Left lobe of liver (tissue), 2 donors: ENCODE data around the gene DUSP22. TPM values are rescaled to one million over a fixed set of nuclear protein-coding genes. Genes with fewer than 3 reads are reported as not detected.
A peak's percentile ranks its signal among the peaks of the same experiment; 100 is the strongest.
"Not testable (repeated sequence)": the region's sequence is repeated elsewhere in the genome, so short reads cannot be mapped to it uniquely, and the experiment has no call there.

Source experiments
- ATAC-seq: fragments of 200-7000 bp; cut with Tn5 transposase; one replicate; pipeline ENCODE4 v1.9.1; 2020; ENCODE audit warnings: mild to moderate bottlenecking, moderate library complexity
- DNase-seq: peaks from one replicate; pipeline ENCODE4 v3.0.0-alpha.2; 2020; ENCODE audit warnings: low spot score
- total RNA-seq: library from RNA; stranded (reverse); gene quantifications from one replicate; pipeline ENCODE4 v1.2.1, GENCODE V29; 2021
- donor health status: DM: no; HTN: no; CAD: no; lungs with moderate emphysema.
- donor health status: DM: no; HTN: yes; CAD: no.

DUSP22 gene
- total RNA-seq, 1 donor from 2014 or later = 15.9 TPM

DNA sequence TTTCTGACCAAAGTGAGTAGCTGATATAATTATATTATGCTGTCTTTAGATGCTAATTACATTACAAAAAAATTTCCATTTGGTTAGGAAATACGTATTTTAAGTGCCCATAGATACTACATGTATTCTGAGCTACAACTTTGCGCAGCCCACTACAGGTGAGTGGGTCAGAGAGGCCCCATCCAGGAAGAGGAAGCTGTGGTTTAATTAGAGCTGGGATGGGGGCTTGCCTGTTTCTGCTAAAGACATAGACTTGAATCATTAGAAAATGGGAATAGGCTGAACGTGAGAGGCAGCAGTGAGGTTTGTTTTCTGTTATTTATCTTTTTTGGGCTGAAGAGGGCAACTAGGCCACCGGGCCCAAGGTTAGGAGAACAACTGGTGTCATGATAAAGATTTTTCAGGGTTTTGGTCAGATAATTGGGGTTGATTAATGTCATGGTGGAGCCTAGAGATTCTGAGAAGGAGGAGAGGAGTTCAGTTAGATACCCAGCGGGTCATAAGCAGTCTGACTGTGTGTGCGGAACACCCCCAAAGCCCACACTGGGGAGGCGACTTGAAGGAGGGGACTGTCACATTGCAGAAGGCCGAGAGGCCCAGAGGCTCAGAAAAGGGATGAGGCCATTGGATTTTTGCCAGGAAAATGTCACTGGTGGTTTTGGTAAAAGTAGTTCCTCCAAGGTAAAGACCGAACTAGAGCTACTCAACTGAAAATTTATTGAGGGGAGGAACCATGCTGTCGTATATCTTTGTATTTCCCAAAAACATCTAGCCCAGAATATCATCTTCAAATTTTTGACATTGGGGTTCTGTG lies 84.7 kb downstream of the DUSP22 start:
- DNase-seq (no peak), ATAC-seq (no peak)

DNA sequence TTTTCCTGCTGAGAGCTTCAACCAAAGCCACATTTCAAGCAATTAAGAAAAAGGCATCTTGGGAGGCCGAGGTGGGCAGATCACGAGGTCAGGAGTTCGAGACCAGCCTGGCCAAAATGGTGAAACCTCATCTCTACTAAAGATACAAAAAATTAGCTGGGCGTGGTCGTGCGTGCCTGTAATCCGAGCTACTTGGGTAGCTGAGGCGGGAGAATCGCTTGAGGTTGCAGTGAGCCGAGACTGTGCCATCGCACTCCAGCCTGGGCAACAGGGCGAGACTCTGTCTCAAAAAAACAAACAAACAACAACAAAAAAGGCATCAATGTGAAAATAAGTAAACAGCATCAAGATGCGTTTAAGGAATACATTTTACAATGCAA lies 85.3 kb downstream of the DUSP22 start:
- not testable (repeated sequence) for ATAC-seq

DNA sequence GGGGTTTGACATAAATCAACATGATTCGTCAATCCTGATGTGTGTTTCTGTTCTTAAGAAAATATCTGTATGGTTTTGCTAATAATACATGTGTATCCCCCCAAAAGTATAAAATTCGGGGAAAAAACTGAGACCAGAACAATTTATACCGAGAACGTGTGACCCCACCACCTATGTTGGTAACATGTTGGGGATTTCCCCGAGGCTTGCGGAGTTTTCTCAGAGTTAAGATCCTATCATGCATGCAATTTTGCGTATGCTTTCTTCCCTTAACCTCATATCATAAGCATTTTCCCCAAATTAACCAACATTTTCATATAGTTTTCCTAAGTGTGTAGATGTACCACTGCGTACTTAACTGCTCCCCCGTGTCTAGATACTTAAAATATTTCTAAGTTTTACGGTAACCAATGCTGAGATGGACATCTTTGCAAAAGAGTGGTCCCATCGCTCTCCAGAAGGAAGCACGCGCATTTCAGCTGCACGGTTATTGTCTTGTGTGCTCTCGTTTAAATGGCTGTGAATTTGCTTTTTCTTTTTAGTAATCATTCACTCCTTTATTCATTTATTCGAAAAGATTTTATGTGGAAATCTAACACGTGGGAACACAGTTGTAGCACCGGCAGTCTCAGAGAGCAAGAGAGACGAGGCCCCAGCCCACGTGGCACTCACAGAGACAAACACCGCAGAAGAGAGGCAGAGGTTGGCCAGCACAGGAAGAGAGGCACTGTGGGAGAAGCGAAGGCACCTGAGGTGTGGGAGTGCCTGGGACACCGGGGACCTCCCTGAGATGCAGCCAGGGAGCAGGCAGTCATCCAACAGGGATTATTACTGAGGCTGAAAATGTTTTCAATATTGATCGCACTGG lies 86.0 kb downstream of the DUSP22 start:
- ATAC-seq (no peak), DNase-seq (no peak)

More for the DNA sequence above, 85.3 kb downstream of the DUSP22 start:
- DNase-seq = not testable (repeated sequence)

DNA sequence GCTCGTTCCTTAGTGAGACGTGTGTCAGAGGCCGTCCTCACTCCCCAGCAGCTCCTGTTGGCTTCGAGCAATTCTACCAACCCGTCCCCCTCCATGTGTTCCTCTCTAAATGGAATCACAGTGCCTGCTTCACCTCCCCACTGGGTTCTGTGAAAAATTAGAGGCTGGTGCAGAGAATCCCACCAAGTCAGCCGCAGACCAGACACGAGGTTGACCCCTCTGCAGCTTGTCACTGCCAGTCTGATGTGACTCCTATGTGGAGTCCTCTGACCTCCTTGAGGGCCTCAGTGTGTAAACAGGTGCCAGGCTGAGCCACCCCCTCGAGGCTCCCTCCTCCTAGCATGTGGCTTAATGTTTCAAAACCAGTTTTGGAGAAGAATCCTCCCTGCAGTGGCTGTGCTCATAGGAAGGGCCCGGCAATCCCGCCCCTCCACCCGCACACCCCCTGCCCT lies 86.7 kb downstream of the DUSP22 start:
- DNase-seq (no peak), ATAC-seq (no peak)

DNA sequence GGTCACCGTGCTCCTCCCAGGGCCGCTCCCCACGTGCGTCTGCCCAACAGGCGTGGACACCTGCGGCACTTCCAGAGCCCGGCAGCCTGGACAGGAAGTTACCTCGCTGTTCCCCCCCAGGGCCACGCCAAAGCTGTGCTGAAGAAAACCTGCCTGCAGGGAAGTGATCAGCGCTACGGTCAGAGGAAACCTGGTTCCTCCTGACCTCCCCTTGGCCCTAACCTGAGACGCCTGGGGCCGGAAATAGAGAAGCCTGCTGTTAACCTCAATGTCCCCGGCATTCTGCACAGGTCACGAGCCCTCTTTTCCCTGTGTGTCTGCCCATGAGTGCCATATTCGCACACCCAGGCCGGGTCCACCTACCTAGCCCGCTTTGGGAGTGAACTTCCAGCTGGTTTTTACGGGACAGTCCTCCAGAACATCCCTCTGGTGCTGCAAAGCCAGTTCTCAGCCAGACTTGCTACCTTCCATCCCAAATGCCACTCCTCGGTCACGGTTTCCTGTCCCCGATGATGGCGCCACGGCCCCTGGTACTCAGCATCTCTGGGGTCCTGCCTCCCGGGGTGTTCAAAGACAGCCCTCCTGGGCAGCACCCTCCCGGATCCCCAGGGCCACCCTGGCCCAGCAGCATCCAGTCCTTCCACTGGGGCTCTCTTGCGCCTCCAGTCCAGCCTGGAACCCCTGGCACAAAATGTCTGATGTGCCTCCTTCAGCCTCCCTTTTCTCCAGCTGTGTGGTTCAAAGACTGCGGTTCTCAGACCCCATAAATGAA lies 87.3 kb downstream of the DUSP22 start:
- no peak for DNase-seq
- no peak for ATAC-seq

DNA sequence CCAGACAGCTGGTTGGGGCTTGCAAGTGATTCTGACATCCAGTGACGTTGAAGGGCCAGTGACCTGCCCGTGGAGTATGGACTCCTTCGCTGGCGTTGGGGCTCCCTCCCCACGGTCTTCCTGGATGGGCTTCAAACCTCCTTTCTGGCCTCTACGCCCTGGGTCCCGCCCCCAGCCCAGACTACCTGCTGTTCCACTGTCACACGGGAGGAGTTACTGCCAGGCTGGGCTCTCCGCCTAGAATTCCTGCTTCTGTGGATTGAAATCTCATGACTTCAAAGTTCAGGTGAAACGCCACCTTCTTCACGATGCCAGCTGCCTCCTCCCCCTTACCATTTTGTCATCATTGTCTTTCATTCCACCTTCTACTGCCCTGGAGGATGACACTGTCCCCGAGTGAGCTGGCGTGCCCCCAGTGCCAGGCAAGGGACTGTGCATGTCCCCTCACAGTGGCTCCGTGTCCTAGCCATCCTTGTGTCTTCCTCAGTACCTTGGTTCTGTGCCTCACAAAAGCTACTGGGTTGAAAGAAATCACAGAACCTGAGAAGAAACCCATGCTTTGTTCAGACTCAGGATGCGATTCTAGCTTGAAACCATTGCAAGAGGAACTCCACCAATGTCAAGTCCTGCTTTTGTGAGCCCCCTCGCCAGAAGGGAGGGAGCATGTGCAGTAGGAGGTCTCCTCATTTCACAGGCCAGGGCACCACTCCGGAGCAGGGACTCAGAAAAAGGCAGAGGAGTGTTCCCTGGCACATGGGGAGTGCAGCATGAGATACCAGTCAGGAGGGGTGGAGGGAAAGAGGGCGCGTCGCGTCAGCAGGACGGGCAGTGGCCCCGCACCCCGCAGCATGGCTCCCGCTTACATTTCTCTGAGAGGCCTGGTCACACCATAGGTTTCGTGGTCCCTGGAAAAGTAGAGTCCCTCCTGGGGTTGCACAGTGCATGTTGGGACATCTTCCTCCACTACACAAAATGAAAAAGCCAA lies 88.2 kb downstream of the DUSP22 start:
- DNase-seq (no peak), ATAC-seq (no peak)

DNA sequence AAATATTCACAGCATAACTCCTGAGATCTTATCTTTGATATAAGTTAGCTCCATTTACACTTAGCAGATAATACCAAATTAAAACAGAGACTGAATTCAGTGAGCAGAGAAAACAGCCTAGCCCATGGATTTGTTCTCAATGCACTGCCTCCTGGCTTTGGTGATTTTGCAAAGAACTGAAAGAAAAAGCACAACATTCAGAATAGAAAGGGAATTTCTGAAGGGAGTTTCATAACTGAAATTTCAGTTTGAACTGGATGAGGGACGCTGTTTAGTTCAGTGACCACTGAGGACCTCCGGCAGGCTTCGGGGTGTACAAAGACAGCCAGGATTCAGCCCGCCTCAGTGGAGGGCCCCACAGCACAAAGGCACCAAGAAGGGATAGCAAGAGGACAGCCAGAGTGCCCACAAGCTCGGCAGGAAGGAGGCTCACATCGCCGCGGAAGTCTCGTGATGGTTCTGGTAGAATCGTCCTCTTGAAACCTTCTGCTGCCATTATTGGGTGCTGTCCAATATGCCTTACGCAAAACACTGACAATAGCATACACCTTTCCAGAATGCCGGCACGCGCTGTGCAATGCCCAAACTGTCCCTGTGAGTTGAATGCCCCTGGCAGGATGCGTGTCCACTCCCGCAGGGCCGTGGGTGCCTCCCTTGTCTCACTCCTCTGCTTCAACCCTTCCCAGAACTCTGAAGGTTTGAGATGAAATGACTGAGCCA lies 89.6 kb downstream of the DUSP22 start:
- no peak for ATAC-seq

DNA sequence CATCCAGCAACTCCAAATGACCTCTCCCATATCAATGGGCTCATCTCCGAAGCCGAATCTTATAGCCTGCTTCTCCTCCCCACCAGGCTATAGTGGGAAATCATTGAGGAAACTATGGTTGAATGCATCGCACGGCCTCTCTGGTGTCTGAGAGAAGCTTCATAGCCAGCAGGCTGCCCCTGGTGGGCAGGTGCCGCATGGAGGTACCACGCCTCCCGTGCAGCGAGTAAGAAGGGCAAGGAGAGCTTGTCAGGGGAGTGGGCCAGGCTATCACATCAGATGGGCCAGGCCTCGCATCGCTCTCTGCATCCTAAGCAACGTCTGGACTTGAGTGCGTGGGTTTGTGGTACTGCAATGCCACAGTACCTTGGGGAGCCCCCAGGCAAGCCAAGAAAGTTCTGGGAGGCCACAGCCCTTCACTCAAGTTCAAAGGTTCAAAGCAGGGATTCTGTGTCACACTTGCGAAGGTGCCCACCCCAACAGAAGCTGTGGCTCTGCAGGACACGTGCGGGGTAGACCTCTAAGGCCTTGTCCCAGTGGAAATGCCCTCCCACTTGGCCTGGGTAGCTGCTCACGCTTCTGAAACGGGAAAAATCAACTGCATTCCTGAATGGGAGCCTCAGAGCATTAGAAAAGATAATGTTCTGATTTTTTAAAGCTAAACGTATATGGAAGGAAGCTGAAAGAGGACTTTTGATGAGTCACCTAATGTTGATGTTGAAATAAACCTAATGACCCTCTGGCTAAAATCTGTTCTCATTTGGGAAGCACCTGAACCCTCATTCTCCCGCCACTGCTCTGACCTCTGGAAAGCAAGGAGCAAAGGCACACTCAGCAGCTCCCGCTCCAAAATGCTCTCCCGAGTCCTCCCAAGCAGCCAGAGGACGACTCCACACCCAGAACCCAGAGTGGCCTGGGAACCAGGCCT lies 90.9 kb downstream of the DUSP22 start:
- ATAC-seq = no peak

More for the DNA sequence above, 89.6 kb downstream of the DUSP22 start:
- DNase-seq = no peak

DNA sequence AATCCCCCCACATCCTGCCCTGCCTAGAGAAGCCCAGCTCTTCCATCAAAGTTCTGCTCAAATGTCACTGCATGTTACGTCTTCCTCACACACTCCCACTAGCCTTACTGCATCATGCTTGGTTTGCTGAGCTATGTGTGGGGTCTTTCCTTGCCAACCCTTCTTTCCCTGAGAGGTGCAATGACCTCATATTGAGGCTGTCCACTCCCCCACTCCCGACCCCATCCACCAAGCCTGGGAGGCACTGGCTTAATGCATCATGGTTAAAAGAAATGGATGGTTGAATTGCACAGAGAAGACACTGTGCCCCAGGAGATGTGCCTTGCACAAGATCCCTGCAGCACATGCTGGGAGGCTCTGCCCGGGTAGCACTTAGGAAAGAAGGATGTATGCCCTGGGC lies 91.6 kb downstream of the DUSP22 start:
- DNase-seq (no peak), ATAC-seq (no peak)

More for the DNA sequence above, 90.9 kb downstream of the DUSP22 start:
- DNase-seq = no peak

DNA sequence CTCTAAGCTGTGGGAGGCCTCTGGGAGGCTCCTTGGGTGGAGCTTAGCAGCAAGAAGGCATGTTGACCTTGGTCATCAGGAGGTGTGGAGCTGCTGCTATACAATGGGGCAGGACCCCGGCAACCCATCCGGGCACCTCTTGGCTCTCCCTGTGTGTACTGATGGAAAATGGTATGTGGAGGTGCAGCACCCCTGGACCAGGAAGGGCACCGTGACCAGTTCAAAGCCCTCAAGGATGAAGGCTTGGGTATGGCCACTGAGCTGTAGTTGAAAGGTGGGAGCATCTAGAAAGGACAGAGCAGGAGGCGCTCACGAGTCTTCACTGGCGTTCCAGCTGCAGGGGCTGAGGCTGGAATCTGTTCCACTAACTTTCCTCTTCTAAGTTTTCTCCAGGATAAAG lies 92.6 kb downstream of the DUSP22 start:
- DNase-seq = no peak
- no peak for ATAC-seq

DNA sequence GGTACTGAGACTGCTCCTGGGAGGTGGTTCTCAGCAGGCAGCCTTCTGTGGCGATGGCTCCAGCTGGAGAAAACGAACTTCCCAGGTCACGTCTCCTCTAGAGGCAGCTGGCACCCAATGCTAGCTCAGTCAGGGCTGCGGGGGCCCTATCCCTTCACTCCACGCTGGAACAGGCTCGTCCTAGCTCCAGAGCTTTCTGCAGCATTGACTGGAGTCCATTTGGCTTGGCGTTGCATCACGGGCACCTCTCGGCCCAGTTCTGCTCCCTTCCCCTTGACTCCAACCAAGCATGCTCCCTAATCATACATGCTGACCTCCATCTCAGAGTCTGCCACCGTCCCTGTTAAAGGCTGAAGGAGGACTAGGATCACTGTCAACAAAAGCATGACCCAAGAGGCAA lies 93.3 kb downstream of the DUSP22 start:
- ATAC-seq (no peak), DNase-seq (no peak)

DNA sequence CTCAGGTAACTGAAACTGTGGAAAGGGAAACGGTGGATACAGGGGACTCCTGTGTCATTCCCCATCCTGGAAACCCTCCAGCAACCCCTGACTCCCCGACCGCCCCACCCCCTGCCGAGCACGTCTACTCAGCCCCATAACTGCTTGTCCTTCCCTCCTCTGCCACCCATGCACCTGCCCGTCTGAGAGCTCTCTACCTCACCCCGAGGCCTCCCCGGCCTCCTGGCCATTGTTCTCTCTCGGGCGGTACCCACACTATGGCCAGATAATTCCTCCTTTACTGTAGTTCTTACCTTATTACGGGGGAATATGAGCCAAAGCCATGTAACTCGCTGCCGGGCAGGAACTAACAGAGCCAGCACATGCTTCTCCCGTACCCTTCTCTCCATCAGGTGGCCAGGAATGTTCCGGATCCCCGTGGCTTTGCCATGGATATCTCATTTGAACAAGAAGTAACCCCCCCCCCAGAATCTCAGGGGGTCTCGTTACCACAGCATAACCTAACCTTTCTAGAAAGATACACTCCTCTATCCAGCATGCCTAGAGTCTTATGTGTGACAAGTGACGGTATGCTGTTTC lies 94.5 kb downstream of the DUSP22 start:
- no peak for DNase-seq
- no peak for ATAC-seq

DNA sequence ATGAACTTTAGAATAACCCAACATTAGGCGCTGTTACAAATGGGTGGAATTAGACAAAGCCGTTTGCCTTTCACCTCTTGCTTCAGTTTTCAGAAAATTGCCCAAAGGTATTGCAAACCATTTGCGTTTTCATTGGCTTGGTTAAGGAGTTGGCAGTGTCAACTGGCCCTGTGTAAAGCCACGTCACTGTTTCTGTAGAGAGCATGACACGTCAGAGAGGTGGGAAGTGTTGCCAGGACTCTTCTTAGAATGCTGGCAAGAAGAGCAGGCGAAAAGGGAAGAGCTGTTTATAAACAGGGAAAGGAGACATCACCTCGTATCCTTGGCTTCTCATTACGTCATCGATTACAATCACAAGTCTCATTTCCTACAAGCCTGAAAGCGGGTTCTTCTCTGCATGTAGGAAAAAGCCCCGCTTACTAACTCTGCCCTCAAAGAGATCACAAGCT lies 95.0 kb downstream of the DUSP22 start:
- peak; percentile 70 for ATAC-seq
- peak; percentile 86 for DNase-seq

DNA sequence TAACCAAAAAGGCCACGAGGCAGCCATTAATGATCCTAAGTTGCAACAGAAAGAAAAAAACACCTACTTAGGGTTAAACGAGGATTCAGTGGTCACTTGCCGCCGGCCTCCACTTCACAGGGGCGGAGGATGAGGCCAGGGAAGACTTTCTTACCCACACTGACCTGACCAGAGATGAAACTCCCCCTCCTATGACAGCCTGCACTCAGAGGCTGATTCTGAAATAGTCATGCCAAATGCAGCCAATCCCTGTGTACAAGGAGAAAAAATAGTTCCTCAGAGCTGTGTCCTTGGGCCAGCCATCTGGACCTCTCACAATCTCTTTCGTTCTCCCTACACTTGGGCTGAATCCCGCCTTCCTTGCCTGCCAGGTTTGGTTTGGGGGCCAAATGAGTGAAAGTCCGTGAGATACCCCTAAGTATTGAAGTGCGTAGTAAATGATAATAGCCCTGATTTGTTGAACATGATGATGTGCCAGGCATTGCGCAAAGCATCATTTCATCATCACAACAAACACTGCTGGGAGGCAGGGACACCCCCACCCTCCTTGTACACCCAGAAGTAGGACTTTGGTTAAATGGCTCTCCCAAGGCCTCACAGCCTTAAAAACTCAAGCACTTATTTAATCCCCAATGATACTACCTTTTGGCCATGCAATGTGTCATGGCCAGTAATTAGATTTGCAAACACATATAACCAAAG lies 96.1 kb downstream of the DUSP22 start:
- ATAC-seq (peak; percentile 70), DNase-seq (peak; percentile 94)

DNA sequence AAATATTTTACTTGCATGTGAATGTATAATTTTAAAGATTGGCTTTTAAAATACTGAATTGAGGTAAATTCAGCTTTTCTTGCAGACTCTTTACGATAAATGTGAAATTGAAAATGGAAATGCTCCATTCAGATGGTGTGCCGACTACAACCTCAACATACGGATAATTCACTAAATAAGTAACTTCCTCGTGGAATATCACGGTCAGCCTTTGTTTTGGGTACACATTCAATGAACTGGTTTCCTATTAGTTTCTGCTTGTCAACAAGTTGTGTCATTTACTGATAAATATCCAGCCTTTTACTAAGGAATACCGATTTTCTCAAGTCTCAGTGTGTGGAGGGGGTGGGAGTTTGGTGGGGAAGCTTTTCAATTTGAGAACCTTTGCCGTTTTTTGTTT lies 96.9 kb downstream of the DUSP22 start:
- ATAC-seq = no peak
- no peak for DNase-seq

DNA sequence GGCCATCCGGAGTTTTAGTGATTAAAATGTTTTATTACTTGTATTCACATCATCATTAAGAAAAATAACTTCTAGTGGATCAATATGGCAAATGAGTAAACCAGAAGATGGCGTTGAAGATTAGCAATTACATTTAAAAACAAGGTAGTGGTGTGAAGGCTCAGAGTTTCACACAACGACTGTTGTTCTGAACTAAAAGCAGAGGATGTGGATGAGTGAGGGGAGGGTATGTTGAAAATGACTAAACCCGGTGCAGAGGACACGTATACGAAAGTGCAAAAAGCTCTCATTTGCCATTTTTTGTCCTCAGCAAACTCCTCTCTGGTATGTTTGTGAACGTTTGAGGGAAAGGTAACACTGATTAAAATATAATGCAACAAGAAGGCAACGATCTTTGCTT lies 97.3 kb downstream of the DUSP22 start:
- ATAC-seq (no peak), DNase-seq (no peak)

DNA sequence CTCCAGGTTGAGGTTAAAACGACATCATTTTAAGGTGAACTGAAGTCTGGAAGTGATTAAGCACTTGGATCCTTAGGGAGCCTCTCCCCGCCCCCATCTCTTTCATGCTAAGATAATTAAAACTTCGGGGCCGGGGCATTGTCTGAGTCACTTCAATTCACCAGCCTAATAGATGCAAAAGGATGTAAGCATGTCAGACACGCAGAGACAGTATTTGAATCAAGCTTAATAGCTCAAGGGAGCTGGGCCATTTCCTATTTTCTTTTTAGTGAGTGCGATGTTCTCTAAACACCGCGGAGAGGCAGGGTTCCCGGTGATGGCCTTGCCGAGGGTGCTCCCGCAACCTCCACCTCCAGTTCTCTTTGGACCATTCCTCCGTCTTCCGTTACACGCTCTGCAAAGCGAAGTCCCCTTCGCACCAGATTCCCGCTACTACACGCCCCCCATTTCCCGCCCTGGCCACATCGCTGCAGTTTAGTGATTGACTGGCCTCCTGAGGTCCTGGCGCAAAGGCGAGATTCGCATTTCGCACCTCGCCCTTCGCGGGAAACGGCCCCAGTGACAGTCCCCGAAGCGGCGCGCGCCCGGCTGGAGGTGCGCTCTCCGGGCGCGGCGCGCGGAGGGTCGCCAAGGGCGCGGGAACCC lies 98.7 kb downstream of the DUSP22 start:
- no peak for DNase-seq
- no peak for ATAC-seq
